22Rv1 (cell line): ENCODE results near the gene SLC5A1.

Source experiments
- H3K27ac ChIP-seq: fragments of 450-650 bp; 2 replicates; pipeline ENCODE4 v1.5.1; 2017
- CTCF ChIP-seq: fragments of 450-650 bp; IDR thresholded peaks from 2 replicates; pipeline ENCODE4 v1.5.1; 2017; ENCODE audit warnings: mild to moderate bottlenecking
- ZFX ChIP-seq: fragments of 450-650 bp; IDR thresholded peaks from 2 replicates; pipeline ENCODE4 v1.6.1; 2017; ENCODE audit warnings: antibody characterized with exemption, borderline replicate concordance

Gene SLC5A1

DNA sequence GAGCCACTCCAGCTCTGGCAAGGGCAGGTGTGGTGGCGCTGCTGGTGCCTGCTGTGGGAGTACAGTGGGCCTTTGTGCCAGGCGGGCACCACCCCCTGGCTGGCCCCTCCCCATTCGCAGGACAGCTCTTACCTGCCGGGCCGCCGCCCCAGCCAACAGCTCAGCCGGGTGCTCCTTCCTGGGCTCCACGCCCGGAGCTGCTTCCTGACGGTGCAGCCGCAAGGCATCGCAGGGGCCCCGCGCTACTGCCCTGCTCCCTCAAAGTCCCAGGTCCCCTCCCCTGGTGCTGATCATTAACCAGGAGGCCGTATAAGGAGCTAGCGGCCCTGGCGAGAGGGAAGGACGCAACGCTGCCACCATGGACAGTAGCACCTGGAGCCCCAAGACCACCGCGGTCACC is at the start of gene SLC5A1:
TSS of gene SLC5A1 (plus strand) at position 338 of the 400 bp plus-strand sequence. CDS start at position 359, 21 bp downstream.
- H3K27ac ChIP-seq = no peak within 1 kb of the TSS
- TF ChIP-seq CTCF = no peak

DNA sequence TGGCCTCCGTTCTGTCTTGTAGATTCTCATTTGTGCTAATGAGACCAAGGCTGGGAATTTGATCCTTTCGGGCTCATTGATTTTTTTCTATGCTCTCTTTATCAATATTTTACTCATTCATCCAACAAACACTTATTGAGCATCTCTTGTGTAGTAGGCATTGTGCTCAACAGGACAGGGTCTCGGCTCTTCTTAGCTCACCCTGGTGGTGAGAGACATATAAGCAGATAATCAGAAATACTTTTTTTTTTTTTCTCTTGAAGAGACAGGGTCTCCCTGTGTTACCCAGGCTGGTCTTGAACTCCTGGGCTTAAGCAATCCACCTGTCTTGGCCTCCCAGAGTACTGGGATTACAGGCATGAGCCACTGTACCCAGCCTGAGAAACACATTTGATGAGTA is 48.0 kb upstream of the SLC5A1 start:
- no peak overlapping the region for H3K27ac ChIP-seq
- TF ChIP-seq ZFX = no peak
- peak; percentile 38 for TF ChIP-seq CTCF

DNA sequence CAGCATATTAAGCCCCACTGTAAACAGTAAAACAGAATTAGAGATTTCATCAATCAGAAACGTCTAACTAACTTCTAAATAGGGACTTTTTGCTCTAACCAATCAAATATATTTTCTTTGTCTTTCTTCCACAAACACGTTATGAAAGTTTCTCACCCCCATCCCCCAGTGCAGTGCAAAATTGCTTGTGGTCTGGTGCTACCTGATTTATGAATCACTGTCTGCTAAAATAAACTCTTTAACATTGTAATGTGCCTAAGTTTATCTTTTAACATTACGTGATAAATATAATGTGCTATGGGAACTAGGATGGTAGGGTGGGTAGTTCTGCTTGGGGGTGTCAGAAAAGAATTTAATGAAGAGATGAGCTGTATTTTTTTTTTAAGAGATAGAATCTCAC is 47.3 kb upstream of the SLC5A1 start:
- TF ChIP-seq CTCF = no peak
- no peak for TF ChIP-seq ZFX
- H3K27ac ChIP-seq = no peak overlapping the region

DNA sequence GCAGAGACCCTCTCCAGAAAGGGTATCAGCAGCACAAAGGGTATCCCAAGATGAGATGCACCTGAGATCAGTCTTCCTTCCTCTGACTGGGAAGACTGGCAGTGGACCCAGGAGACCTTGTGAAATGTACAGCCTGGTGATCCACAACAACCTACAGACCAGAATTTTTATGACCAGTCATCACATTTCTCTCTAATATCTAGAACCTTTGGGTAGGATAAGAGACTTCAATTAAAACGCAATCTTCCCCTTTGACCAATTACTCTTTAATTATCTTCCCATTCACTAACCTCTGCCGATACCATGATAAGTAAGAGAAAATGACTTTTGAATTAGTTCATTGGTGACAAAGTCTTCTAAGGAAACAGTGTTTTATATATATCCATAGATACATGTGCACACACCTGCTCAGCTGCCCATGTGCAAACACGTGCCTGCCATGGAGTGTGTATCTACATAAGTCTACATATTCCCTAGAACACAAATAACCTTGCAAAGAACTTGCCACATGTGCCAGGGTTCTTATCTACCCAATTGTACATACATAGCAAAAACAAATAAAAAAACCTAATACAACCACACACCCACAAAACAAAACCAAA is 44.2 kb upstream of the SLC5A1 start:
- no peak overlapping the region for H3K27ac ChIP-seq
- TF ChIP-seq CTCF = no peak
- no peak for TF ChIP-seq ZFX

- no peak overlapping the region for H3K27ac ChIP-seq
- no peak for TF ChIP-seq CTCF
- TF ChIP-seq ZFX = no peak
These were observed 42.9 kb upstream of the SLC5A1 start for GRCh38 chr22:32000181-32000580.

GRCh38 chr22:32005453-32005852 is 37.6 kb upstream of the SLC5A1 start:
- TF ChIP-seq CTCF (no peak), ZFX (no peak)
- H3K27ac ChIP-seq = no peak overlapping the region

DNA sequence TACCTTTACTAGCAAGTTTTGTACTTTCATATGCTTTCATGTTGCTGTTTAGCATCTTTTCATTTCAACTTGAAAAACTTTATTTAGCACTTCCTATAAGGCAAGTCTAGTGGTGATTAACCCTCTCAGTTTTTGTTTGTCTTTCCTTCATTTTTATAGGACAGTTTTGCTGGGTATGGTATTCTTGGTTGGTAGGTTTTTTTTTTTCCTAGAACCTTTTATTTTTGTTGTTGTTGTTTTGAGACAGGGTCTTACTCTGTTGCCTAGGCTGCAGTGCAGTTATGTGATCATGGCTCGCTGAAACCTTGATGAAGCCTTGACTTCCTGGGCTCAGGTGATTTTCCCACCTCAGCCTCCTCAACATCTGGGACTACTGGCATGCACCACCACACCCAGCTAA is 29.9 kb upstream of the SLC5A1 start:
- H3K27ac ChIP-seq = no peak overlapping the region
- no peak for TF ChIP-seq CTCF
- no peak for TF ChIP-seq ZFX
